Lower leg skin (tissue), 3 donors: ENCODE measurements around the gene GPR22.

Experiments used
- POLR2A ChIP-seq, 2 donors: fragments of 450-650 bp; IDR thresholded peaks; one replicate each; pipeline ENCODE4 v1.6.1; 2016 to 2017; ENCODE audit warnings: antibody characterized with exemption in 2 of 2, mild to moderate bottlenecking in 1 of 2, moderate library complexity in 1 of 2
- TF ChIP-seq, protein P1 (sequence below), 3 donors: fragments of 450-650 bp; IDR thresholded peaks; one replicate each; pipeline ENCODE4 v1.5.1; 2016; ENCODE audit warnings: antibody characterized with exemption in 3 of 3, mild to moderate bottlenecking in 3 of 3, moderate library complexity in 2 of 3

DNA sequence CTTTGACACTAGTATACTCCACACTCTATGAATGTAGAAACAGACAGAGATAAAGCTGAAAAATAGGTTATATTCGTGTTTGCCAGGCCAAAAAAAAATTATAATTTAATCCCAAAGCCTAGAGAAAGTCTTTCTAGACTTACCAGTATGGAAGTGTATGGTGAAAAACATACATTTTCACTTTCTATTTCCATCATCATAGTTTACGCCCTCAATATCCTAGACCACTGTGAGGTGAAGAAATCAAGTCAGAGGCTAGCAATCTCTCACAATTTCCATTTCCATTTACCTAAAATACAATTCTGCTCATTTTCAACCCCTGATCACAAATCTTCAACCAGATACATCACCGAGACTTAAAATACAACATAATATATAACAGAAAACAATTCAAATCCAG, 16.2 kb downstream of the GPR22 start:
- TF ChIP-seq, protein P1, sequence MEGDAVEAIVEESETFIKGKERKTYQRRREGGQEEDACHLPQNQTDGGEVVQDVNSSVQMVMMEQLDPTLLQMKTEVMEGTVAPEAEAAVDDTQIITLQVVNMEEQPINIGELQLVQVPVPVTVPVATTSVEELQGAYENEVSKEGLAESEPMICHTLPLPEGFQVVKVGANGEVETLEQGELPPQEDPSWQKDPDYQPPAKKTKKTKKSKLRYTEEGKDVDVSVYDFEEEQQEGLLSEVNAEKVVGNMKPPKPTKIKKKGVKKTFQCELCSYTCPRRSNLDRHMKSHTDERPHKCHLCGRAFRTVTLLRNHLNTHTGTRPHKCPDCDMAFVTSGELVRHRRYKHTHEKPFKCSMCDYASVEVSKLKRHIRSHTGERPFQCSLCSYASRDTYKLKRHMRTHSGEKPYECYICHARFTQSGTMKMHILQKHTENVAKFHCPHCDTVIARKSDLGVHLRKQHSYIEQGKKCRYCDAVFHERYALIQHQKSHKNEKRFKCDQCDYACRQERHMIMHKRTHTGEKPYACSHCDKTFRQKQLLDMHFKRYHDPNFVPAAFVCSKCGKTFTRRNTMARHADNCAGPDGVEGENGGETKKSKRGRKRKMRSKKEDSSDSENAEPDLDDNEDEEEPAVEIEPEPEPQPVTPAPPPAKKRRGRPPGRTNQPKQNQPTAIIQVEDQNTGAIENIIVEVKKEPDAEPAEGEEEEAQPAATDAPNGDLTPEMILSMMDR (IDR thresholded peaks at IDR 0.05), result no peak
- TF ChIP-seq POLR2A (IDR thresholded peaks at IDR 0.05), result no peak
